Islet of Langerhans (tissue), 1 donor: Measurements from ENCODE around the gene JOSD1.

Source experiments
- FAIRE-seq: peaks from one replicate; lab custom pipeline; 2011; peaks lifted over from hg19 to GRCh38; lab: Jason Lieb, UNC

Gene JOSD1

GRCh38 chr22:38700789-38701628, at the start of gene JOSD1:
Gene JOSD1 (minus strand): TSS chr22:38700943. CDS start chr22:38699987, 956 bp downstream.
- no peak for FAIRE-seq

- no peak for FAIRE-seq
These were observed 49.4 kb upstream of the JOSD1 start for GRCh38 chr22:38750104-38750503.

GRCh38 chr22:38748487-38749136, 47.9 kb upstream of the JOSD1 start:
- FAIRE-seq: no peak

GRCh38 chr22:38745676-38746460, 45.1 kb upstream of the JOSD1 start:
- no peak for FAIRE-seq

- FAIRE-seq: no peak
These were observed 44.2 kb upstream of the JOSD1 start for GRCh38 chr22:38744981-38745380.

- FAIRE-seq: no peak
These were observed 41.6 kb upstream of the JOSD1 start for GRCh38 chr22:38742176-38742942.

- FAIRE-seq: no peak
These were observed 40.8 kb upstream of the JOSD1 start for GRCh38 chr22:38741576-38741975.

GRCh38 chr22:38741166-38741565, 40.4 kb upstream of the JOSD1 start:
- FAIRE-seq: no peak

GRCh38 chr22:38740754-38741153, 40.0 kb upstream of the JOSD1 start:
- no peak for FAIRE-seq

- FAIRE-seq: no peak
These were observed 39.5 kb upstream of the JOSD1 start for GRCh38 chr22:38740116-38740723.

GRCh38 chr22:38739300-38740055, 38.7 kb upstream of the JOSD1 start:
- no peak for FAIRE-seq

- FAIRE-seq: no peak
These were observed 37.8 kb upstream of the JOSD1 start for GRCh38 chr22:38738475-38739070.

GRCh38 chr22:38737302-38738060, 36.7 kb upstream of the JOSD1 start:
- FAIRE-seq: no peak

GRCh38 chr22:38736257-38736570, 35.5 kb upstream of the JOSD1 start:
- FAIRE-seq: no peak

GRCh38 chr22:38735465-38736256, 34.9 kb upstream of the JOSD1 start:
- FAIRE-seq: no peak

GRCh38 chr22:38735126-38735464, 34.4 kb upstream of the JOSD1 start:
- FAIRE-seq: no peak

GRCh38 chr22:38734421-38735100, 33.8 kb upstream of the JOSD1 start:
- FAIRE-seq: no peak

- no peak for FAIRE-seq
These were observed 33.1 kb upstream of the JOSD1 start for GRCh38 chr22:38733724-38734381.
